IMR-90 (cell line): ENCODE data around the gene TRIM24. TPM values are rescaled to one million over a fixed set of nuclear protein-coding genes. Genes with fewer than 3 reads are reported as not detected.

Source experiments
- ATAC-seq: fragments of 200-7000 bp; cut with Tn5 transposase; 2 replicates; pipeline ENCODE4 v1.9.1; 2020; ENCODE audit warnings: low read depth, mild to moderate bottlenecking, moderate library complexity
- BruUV-seq: library from RNA; stranded (reverse); fragments of 400-500 nt; replicated peaks from 2 replicates; lab custom pipeline; 2021; lab: Mats Ljungman, UMichigan
- CTCF ChIA-PET: fragments of 300-600 bp; formaldehyde crosslinking; extraction: SDS; loops from one replicate; lab custom pipeline; 2021; ENCODE audit warnings: antibody characterized with exemption; lab: Yijun Ruan, JAX
- POLR2A ChIA-PET: fragments of 300-600 bp; sonication (Branson Sonifier 250); formaldehyde crosslinking; loops from one replicate; lab custom pipeline; 2022; ENCODE audit warnings: antibody characterized with exemption; ENCODE audit not compliant: unreplicated experiment; lab: Charles Lee
- DNase-seq: peaks from one replicate; pipeline ENCODE4 v3.0.0; 2013
- H2AFZ ChIP-seq: replicated peaks from 2 replicates; pipeline ENCODE3; 2013; ENCODE audit warnings: low read length, mild to moderate bottlenecking; ENCODE audit not compliant: poor library complexity
- H2AK5ac ChIP-seq: 2 replicates; pipeline ENCODE4 v1.6.1; 2013; ENCODE audit warnings: low read depth, low read length, inconsistent platforms
- H2AK9ac ChIP-seq: replicated peaks from 2 replicates; pipeline ENCODE3; 2013; ENCODE audit warnings: mild to moderate bottlenecking, low read depth, low read length, moderate library complexity; ENCODE audit not compliant: poor library complexity
- H2BK120ac ChIP-seq: 2 replicates; pipeline ENCODE4 v1.6.1; 2013; ENCODE audit warnings: low read depth, low read length, inconsistent platforms
- H2BK15ac ChIP-seq: 3 replicates; pipeline ENCODE4 v1.6.1; 2013; ENCODE audit warnings: low read depth, low read length, inconsistent platforms
- H2BK20ac ChIP-seq: 2 replicates; pipeline ENCODE4 v1.6.1; 2013; ENCODE audit warnings: low read depth, mild to moderate bottlenecking, inconsistent platforms, low read length, moderate library complexity
- H2BK5ac ChIP-seq: 2 replicates; pipeline ENCODE4 v1.6.1; 2013; ENCODE audit warnings: mild to moderate bottlenecking, low read depth, low read length, inconsistent platforms; ENCODE audit not compliant: poor library complexity, severe bottlenecking
- H3K14ac ChIP-seq: replicated peaks from 2 replicates; pipeline ENCODE4 v1.6.1; 2013; ENCODE audit warnings: low read depth, low read length, inconsistent platforms
- H3K18ac ChIP-seq: 2 replicates; pipeline ENCODE4 v1.6.1; 2013; ENCODE audit warnings: low read depth, low read length, control low read depth
- H3K23ac ChIP-seq: 2 replicates; pipeline ENCODE4 v1.6.1; 2013; ENCODE audit warnings: low read depth, low read length, inconsistent platforms
- H3K27ac ChIP-seq: 2 replicates; pipeline ENCODE4 v1.5.1; 2013; ENCODE audit warnings: mild to moderate bottlenecking, control low read depth, low read length; ENCODE audit not compliant: insufficient read depth
- H3K27me3 ChIP-seq: 2 replicates; pipeline ENCODE4 v1.6.1; 2013; ENCODE audit warnings: low read length; ENCODE audit not compliant: control insufficient read depth, insufficient read depth
- H3K36me3 ChIP-seq: 2 replicates; pipeline ENCODE4 v1.6.1; 2013; ENCODE audit warnings: low read length, mixed read lengths; ENCODE audit not compliant: control insufficient read depth, insufficient read depth
- H3K4ac ChIP-seq: 2 replicates; pipeline ENCODE4 v1.6.1; 2013; ENCODE audit warnings: low read depth, low read length, inconsistent platforms
- H3K4me1 ChIP-seq: 2 replicates; pipeline ENCODE4 v1.6.1; 2013; ENCODE audit warnings: low read length, mixed read lengths; ENCODE audit not compliant: control insufficient read depth, insufficient read depth
- H3K4me2 ChIP-seq: 2 replicates; pipeline ENCODE4 v1.6.1; 2013; ENCODE audit warnings: low read depth, mild to moderate bottlenecking, control low read depth, low read length, moderate library complexity
- H3K4me3 ChIP-seq: 2 replicates; pipeline ENCODE4 v1.5.1; 2013; ENCODE audit warnings: low read depth, mild to moderate bottlenecking, control low read depth, low read length, moderate library complexity; ENCODE audit not compliant: insufficient read depth
- H3K56ac ChIP-seq: 2 replicates; pipeline ENCODE4 v1.6.1; 2013; ENCODE audit warnings: low read length, inconsistent platforms; ENCODE audit not compliant: insufficient read depth; ENCODE audit errors: extremely low read depth
- H3K79me1 ChIP-seq, 2 experiments: 2 replicates each; pipeline ENCODE4 v1.6.1; 2013; ENCODE audit warnings: low read length in 2 of 2, inconsistent platforms in 1 of 2, low read depth in 1 of 2
- H3K9ac ChIP-seq: 2 replicates; pipeline ENCODE4 v1.6.1; 2013; ENCODE audit warnings: low read depth, low read length, control low read depth
- H3K9me1 ChIP-seq: 2 replicates; pipeline ENCODE4 v1.6.1; 2013; ENCODE audit warnings: low read length, inconsistent platforms; ENCODE audit not compliant: insufficient read depth
- H3K9me3 ChIP-seq: 2 replicates; pipeline ENCODE4 v1.6.1; 2013; ENCODE audit warnings: low read length; ENCODE audit not compliant: control insufficient read depth, insufficient read depth
- H4K20me1 ChIP-seq: 2 replicates; pipeline ENCODE4 v1.6.1; 2013; ENCODE audit warnings: low read length, inconsistent platforms; ENCODE audit not compliant: insufficient read depth
- H4K5ac ChIP-seq: 2 replicates; pipeline ENCODE4 v1.6.1; 2013; ENCODE audit warnings: mild to moderate bottlenecking, low read depth, low read length, control low read depth
- H4K8ac ChIP-seq, 2 experiments: 2 replicates each; pipeline ENCODE4 v1.6.1; 2013; ENCODE audit warnings: low read depth in 2 of 2, low read length in 2 of 2, control low read depth in 1 of 2, inconsistent platforms in 1 of 2
- H4K91ac ChIP-seq: 2 replicates; pipeline ENCODE4 v1.6.1; 2013; ENCODE audit warnings: low read depth, low read length, inconsistent platforms; ENCODE audit not compliant: insufficient read depth
- BHLHE40 ChIP-seq: fragments of 150-350 bp; IDR thresholded peaks from 2 replicates; pipeline ENCODE4 v1.6.1; 2016; ENCODE audit warnings: mild to moderate bottlenecking, low read depth, low read length
- CEBPB ChIP-seq: IDR thresholded peaks from 2 replicates; pipeline ENCODE4 v1.6.1; 2012; ENCODE audit warnings: low read depth, low read length, improper control_type of control experiment
- CHD1 ChIP-seq: IDR thresholded peaks from 2 replicates; pipeline ENCODE4 v1.6.1; 2012; ENCODE audit warnings: low read depth, low read length, improper control_type of control experiment
- CTCF ChIP-seq: conservative IDR thresholded peaks from 2 replicates; pipeline ENCODE4 v1.5.1; 2012; ENCODE audit warnings: mild to moderate bottlenecking, low read depth, low read length, improper control_type of control experiment
- ELK1 ChIP-seq: fragments of 150-350 bp; IDR thresholded peaks from 2 replicates; pipeline ENCODE4 v1.6.1; 2016; ENCODE audit warnings: low read depth, mild to moderate bottlenecking, low read length, moderate library complexity, borderline replicate concordance
- FOS ChIP-seq: fragments of 150-350 bp; IDR thresholded peaks from 2 replicates; pipeline ENCODE4 v1.6.1; 2016; ENCODE audit warnings: low read depth, low read length
- MAFK ChIP-seq: IDR thresholded peaks from 2 replicates; pipeline ENCODE4 v1.6.1; 2012; ENCODE audit warnings: low read depth, low read length, improper control_type of control experiment
- MAZ ChIP-seq: IDR thresholded peaks from 2 replicates; pipeline ENCODE4 v1.6.1; 2012; ENCODE audit warnings: low read depth, mild to moderate bottlenecking, low read length, improper control_type of control experiment, moderate library complexity, borderline replicate concordance
- MXI1 ChIP-seq: IDR thresholded peaks from 2 replicates; pipeline ENCODE4 v1.6.1; 2012; ENCODE audit warnings: low read depth, mild to moderate bottlenecking, low read length, moderate library complexity, borderline replicate concordance
- NFE2L2 ChIP-seq: fragments of 150-350 bp; IDR thresholded peaks from 2 replicates; pipeline ENCODE4 v1.6.1; 2016; ENCODE audit warnings: low read depth, mild to moderate bottlenecking, low read length
- POLR2A ChIP-seq: IDR thresholded peaks from 2 replicates; pipeline ENCODE4 v1.6.1; 2012; ENCODE audit warnings: mild to moderate bottlenecking, low read depth, low read length
- RAD21 ChIP-seq: IDR thresholded peaks from 2 replicates; pipeline ENCODE4 v1.6.1; 2012; ENCODE audit warnings: low read length, improper control_type of control experiment
- RCOR1 ChIP-seq: IDR thresholded peaks from 2 replicates; pipeline ENCODE4 v1.6.1; 2012; ENCODE audit warnings: mild to moderate bottlenecking, low read length, improper control_type of control experiment; ENCODE audit not compliant: insufficient replicate concordance
- RFX5 ChIP-seq: IDR thresholded peaks from 2 replicates; pipeline ENCODE4 v1.8.0; 2012; ENCODE audit warnings: low read depth, mild to moderate bottlenecking, low read length, moderate library complexity
- SMC3 ChIP-seq: fragments of 150-350 bp; IDR thresholded peaks from 2 replicates; pipeline ENCODE4 v1.6.1; 2016; ENCODE audit warnings: low read depth, mild to moderate bottlenecking, antibody characterized with exemption, low read length, moderate library complexity
- USF2 ChIP-seq: fragments of 150-350 bp; IDR thresholded peaks from 2 replicates; pipeline ENCODE4 v1.6.1; 2017; ENCODE audit warnings: mild to moderate bottlenecking, antibody characterized with exemption, low read length, low read depth
- WGBS, 2 experiments: methylation state at CpG; one replicate each; pipeline versions ENCODE4 v1.1.5 to v1.1.7; 2013; ENCODE audit warnings: missing lambda C conversion rate in 2 of 2; ENCODE audit not compliant: insufficient read length in 1 of 2; ENCODE audit errors: extremely low coverage in 2 of 2; 5-methylcytosine and 5-hydroxymethylcytosine counted together
- dilution Hi-C: fragments of 300-500 bp; cut with HindIII; formaldehyde crosslinking; loops from one replicate; pipeline ENCODE4 v1.14.3; 2018; ENCODE audit warnings: low sequenced_read_pairs; ENCODE audit not compliant: unreplicated experiment
- in situ Hi-C: fragments of 300-500 bp; cut with MboI; formaldehyde crosslinking; loops from 3 replicates; pipeline ENCODE4 v1.14.3; 2019; ENCODE audit warnings: low sequenced_read_pairs, inconsistent platforms, mixed read lengths
- intact Hi-C: fragments of 100-400 bp; cut with micrococcal nuclease; formaldehyde crosslinking; loops from 2 replicates; pipeline ENCODE4 v1.10.0; 2022
- polyA plus RNA-seq, 3 experiments: library from polyadenylated mRNA; depleted of rRNA; stranded (reverse); fragments of >200 nt; gene quantifications; 2 replicates each; pipeline ENCODE4 v1.2.3, GENCODE V29; 2012; ENCODE audit warnings: low replicate concordance in 1 of 3
- total RNA-seq: library from RNA; depleted of rRNA; stranded (reverse); fragments of >200 nt; gene quantifications from 2 replicates; pipeline ENCODE4 v1.2.3, GENCODE V29; 2012

TRIM24 gene
- total and polyA plus RNA-seq, 2 of the 4 experiments (the other 2 are of a cell fraction), result 4.1 to 5.7 TPM

- Histone ChIP-seq H2AK5ac (no peak overlapping the region), H3K56ac (no peak overlapping the region), H4K8ac (no peak overlapping the region), H3K36me3 (no peaks in the 10 kb centered on the region), H4K5ac (no peak overlapping the region), H2BK120ac (no peak overlapping the region), H3K79me1 (no peaks in the 10 kb centered on the region), H3K4me2 (no peak overlapping the region), H2BK15ac (no peak overlapping the region), H2BK5ac (no peak overlapping the region), H3K27ac (no peak overlapping the region), H4K20me1 (no peaks in the 10 kb centered on the region), H3K4me1 (no peaks in the 10 kb centered on the region), H3K27me3 (no peaks in the 10 kb centered on the region), H3K9me1 (no peaks in the 10 kb centered on the region), H3K9ac (no peak overlapping the region), H2AFZ (no peak overlapping the region), H3K4ac (no peak overlapping the region), H4K91ac (no peak overlapping the region), H2BK20ac (no peak overlapping the region), H2AK9ac (no peak overlapping the region), H3K4me3 (no peak overlapping the region), H3K18ac (no peak overlapping the region), H3K9me3 (no peaks in the 10 kb centered on the region), H3K14ac (no peak overlapping the region), H3K23ac (no peak overlapping the region)
- WGBS, 2 experiments, result no CpG with 5 or more reads among the region's 8 CpGs
- no TSS peak for BruUV-seq
- intact Hi-C loops, result no loop called here
- ATAC-seq (no peak), DNase-seq (no peak)
- dilution Hi-C loops, result no loop called here
- TF ChIP-seq CHD1, result no peak
- no peak for TF ChIP-seq CTCF
- no peak for TF ChIP-seq MAZ
- no peak for TF ChIP-seq FOS
- no peak for TF ChIP-seq SMC3
- TF ChIP-seq ELK1, result no peak
- no peak for TF ChIP-seq MXI1
- no peak for TF ChIP-seq RCOR1
- no peak for TF ChIP-seq CEBPB
- no peak for TF ChIP-seq USF2
- TF ChIP-seq MAFK, result no peak
- TF ChIP-seq RAD21, result no peak
- no peak for TF ChIP-seq POLR2A
- no peak for TF ChIP-seq BHLHE40
- no peak for TF ChIP-seq RFX5
- no peak for TF ChIP-seq NFE2L2
- ChIA-PET CTCF (no interaction called here), POLR2A (no interaction called here)
- in situ Hi-C loops, result no loop called here
These were observed 143.7 kb downstream of the TRIM24 start for GRCh38 chr7:138603549-138604318.
